Measurements from ENCODE around the gene YWHAQ. TPM values are rescaled to one million over a fixed set of nuclear protein-coding genes. Genes with fewer than 3 reads are reported as not detected.

YWHAQ gene
- total RNA-seq, 1 donor from 2014 or later = 284 TPM

GRCh38 chr2:9547262-9547991 is 83.4 kb downstream of the YWHAQ start:
- Histone ChIP-seq H3K27me3 (ENCODE audit: control insufficient read depth, insufficient read depth, low read length) (no peaks in the 10 kb centered on the region), H3K4me3 (ENCODE audit: low read depth, low read length) (no peak overlapping the region), H3K36me3 (ENCODE audit: control insufficient read depth, insufficient read depth, low read length) (no peaks in the 10 kb centered on the region)
- no peak for TF ChIP-seq CTCF (IDR thresholded peaks at IDR 0.05; ENCODE audit: insufficient read depth, low read length, poor library complexity, severe bottlenecking)
- DNase-seq (ENCODE audit: low read depth) = no peak

GRCh38 chr2:9545502-9545901 is 85.3 kb downstream of the YWHAQ start:
- Histone ChIP-seq H3K36me3 (ENCODE audit: control insufficient read depth, insufficient read depth, low read length) (no peaks in the 10 kb centered on the region), H3K27me3 (ENCODE audit: control insufficient read depth, insufficient read depth, low read length) (no peaks in the 10 kb centered on the region), H3K4me3 (ENCODE audit: low read depth, low read length) (no peak overlapping the region)
- TF ChIP-seq CTCF (IDR thresholded peaks at IDR 0.05; ENCODE audit: insufficient read depth, low read length, poor library complexity, severe bottlenecking) = no peak
- DNase-seq (ENCODE audit: low read depth) = no peak

GRCh38 chr2:9543557-9543956 is 87.2 kb downstream of the YWHAQ start:
- no peak for TF ChIP-seq CTCF (IDR thresholded peaks at IDR 0.05; ENCODE audit: insufficient read depth, low read length, poor library complexity, severe bottlenecking)
- no peaks in the 10 kb centered on the region for H3K36me3 ChIP-seq (ENCODE audit: control insufficient read depth, insufficient read depth, low read length)

GRCh38 chr2:9539531-9539930 is 91.3 kb downstream of the YWHAQ start:
- H3K36me3 ChIP-seq (ENCODE audit: control insufficient read depth, insufficient read depth, low read length) = no peaks in the 10 kb centered on the region
- no peak overlapping the region for H3K4me3 ChIP-seq (ENCODE audit: low read depth, low read length)
- H3K27me3 ChIP-seq (ENCODE audit: control insufficient read depth, insufficient read depth, low read length) = no peaks in the 10 kb centered on the region
- no peak for TF ChIP-seq CTCF (IDR thresholded peaks at IDR 0.05; ENCODE audit: insufficient read depth, low read length, poor library complexity, severe bottlenecking)
- DNase-seq (ENCODE audit: low read depth) = no peak

More at GRCh38 chr2:9543557-9543956, 87.2 kb downstream of the YWHAQ start:
- no peaks in the 10 kb centered on the region for H3K27me3 ChIP-seq (ENCODE audit: control insufficient read depth, insufficient read depth, low read length)
- DNase-seq (ENCODE audit: low read depth) = no peak
- no peak overlapping the region for H3K4me3 ChIP-seq (ENCODE audit: low read depth, low read length)

GRCh38 chr2:9538000-9538507 is 92.7 kb downstream of the YWHAQ start:
- Histone ChIP-seq H3K27me3 (ENCODE audit: control insufficient read depth, insufficient read depth, low read length) (no peaks in the 10 kb centered on the region), H3K36me3 (ENCODE audit: control insufficient read depth, insufficient read depth, low read length) (no peaks in the 10 kb centered on the region), H3K4me3 (ENCODE audit: low read depth, low read length) (no peak overlapping the region)
- DNase-seq (ENCODE audit: low read depth) = no peak
- no peak for TF ChIP-seq CTCF (IDR thresholded peaks at IDR 0.05; ENCODE audit: insufficient read depth, low read length, poor library complexity, severe bottlenecking)

GRCh38 chr2:9536504-9536903 is 94.3 kb downstream of the YWHAQ start:
- no peaks in the 10 kb centered on the region for H3K27me3 ChIP-seq (ENCODE audit: control insufficient read depth, insufficient read depth, low read length)
- H3K4me3 ChIP-seq (ENCODE audit: low read depth, low read length) = no peak overlapping the region
- no peak for DNase-seq (ENCODE audit: low read depth)
- H3K36me3 ChIP-seq (ENCODE audit: control insufficient read depth, insufficient read depth, low read length) = no peaks in the 10 kb centered on the region
- no peak for TF ChIP-seq CTCF (IDR thresholded peaks at IDR 0.05; ENCODE audit: insufficient read depth, low read length, poor library complexity, severe bottlenecking)

Data from kidney epithelial cell (primary cell).